GM12864 (cell line): Measurements from ENCODE around the gene SLC39A13.

Experiments used
- DNase-seq: peaks from one replicate; pipeline ENCODE4 v3.0.0-alpha.2; 2011; ENCODE audit warnings: low read depth
- H3K4me3 ChIP-seq: 2 replicates; pipeline ENCODE4 v1.5.1; 2011; ENCODE audit warnings: mild to moderate bottlenecking, low read depth, low read length, control low read depth
- CTCF ChIP-seq: IDR thresholded peaks from 2 replicates; pipeline ENCODE4 v1.5.1; 2011; ENCODE audit warnings: low read depth, mild to moderate bottlenecking, moderate library complexity, low read length, control low read depth, inconsistent platforms; ENCODE audit errors: missing control alignments

SLC39A13 gene

DNA sequence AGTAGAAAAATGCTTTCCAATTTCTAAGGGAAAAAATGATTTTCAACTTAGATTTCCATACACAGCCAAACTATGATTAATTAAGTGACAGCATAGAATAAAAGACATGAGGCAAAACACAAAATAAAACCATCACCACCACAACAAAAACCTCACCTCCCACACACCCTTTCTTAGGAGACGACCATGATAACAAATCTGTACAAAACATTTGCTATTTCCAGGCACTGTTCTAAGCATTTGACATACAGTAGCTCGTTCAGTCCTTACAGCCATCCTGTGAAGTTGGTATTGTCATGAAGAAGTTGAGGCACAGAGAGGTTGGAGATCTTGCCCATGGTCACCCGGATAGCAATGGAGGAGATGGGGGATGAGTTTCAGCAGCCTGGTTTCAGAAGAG, 38.7 kb upstream of the SLC39A13 start:
- no peak overlapping the region for H3K4me3 ChIP-seq
- TF ChIP-seq CTCF, result no peak
- DNase-seq, result no peak

DNA sequence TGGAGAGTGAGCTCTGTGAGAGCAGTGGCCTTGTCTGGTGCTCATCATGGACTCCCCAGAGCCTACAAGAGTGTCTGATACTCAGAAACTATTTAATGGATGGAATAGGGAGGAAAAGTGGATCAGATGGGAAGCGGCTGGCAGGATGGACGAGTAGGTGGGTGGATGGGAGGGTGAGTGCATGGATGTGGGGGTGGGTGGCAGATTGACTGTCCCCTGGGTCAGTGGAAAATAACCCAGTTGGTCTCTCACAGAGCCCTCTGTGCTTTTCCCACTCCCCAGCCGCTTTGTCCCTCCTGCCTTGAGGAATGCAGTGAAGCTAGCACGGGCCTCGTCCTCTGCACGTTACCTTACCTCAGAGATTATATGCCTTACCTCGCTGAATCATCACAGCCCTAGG, 36.0 kb upstream of the SLC39A13 start:
- no peak for TF ChIP-seq CTCF
- H3K4me3 ChIP-seq, result no peak overlapping the region

DNA sequence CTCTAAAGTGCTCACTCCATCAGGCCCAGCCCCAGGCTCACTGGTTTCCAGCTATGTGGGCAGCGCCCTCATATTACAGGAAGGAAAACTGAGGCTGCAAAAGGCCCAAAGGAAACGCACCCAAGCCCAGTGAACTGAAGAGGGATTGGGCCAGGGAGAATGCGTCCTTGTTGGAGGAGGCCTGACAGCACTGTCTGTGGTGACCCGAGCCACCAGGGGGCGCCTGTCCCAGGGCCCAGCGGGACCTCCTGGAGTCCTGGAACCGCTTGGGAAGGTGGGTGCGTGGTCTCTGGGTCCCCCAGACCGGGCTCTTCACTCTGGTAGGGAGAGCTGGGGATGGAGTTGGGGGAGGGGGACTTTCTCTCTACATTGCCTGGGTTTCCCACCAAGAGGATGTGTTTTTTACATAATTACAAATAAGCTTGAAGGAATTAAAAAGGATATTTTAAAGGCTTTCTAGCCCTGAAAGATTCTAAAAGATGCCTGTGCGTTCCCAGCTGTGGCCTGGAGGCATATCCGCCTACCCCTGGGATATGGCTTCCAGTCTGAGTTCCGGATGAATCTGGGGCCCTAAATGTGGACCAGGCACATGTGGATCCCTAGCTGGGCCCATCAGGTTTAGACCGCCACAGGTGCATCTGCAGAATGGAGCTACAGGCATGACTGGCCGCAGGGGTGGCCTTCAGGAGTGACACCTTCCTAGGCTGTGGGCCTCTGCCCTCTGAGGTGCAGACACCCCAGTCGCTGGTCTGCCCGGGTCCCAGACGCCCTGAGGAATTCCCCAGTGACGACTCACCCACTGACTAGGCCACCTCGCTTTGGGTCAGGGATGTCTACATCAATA, 34.3 kb upstream of the SLC39A13 start:
- DNase-seq, result no peak
- TF ChIP-seq CTCF, result peak; percentile 96
- no peak overlapping the region for H3K4me3 ChIP-seq

More for the DNA sequence above, 36.0 kb upstream of the SLC39A13 start:
- no peak for DNase-seq

DNA sequence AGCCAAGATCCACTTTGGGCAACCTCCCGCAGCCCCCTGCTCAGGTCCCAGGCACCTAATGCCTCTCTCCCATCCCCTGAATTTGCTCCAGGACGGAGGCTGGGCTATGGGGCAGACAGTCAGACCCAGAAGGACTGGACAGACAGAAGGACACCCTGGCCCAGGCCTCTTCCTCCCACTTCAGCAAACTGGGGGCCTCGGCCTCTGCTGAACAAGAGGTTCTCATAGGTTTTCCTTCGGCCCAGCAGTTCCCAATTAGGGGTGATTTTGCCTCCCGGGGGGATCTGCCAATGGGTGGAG, 33.7 kb upstream of the SLC39A13 start:
- no peak for TF ChIP-seq CTCF
- no peak for DNase-seq
- H3K4me3 ChIP-seq, result no peak overlapping the region

DNA sequence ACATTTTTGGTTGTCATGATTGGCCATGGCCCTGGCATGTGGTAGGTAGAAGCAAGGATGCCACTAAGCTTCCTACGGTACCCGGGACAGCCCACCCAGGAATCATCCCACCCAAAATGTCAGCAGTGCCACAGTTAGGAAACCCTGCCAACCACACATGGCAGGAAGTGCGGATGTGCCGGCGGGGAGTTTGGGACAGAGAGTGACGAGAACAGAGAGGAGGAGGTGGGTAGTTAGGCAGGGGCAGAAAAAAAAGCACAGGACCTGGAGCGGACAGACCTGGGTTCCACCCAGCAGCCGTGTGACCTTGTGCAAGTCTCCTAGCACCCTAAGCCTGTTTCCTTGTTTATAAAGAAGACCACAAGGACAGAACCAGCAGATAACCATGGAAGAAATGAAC, 33.4 kb upstream of the SLC39A13 start:
- TF ChIP-seq CTCF, result no peak
- H3K4me3 ChIP-seq, result no peak overlapping the region
- no peak for DNase-seq

DNA sequence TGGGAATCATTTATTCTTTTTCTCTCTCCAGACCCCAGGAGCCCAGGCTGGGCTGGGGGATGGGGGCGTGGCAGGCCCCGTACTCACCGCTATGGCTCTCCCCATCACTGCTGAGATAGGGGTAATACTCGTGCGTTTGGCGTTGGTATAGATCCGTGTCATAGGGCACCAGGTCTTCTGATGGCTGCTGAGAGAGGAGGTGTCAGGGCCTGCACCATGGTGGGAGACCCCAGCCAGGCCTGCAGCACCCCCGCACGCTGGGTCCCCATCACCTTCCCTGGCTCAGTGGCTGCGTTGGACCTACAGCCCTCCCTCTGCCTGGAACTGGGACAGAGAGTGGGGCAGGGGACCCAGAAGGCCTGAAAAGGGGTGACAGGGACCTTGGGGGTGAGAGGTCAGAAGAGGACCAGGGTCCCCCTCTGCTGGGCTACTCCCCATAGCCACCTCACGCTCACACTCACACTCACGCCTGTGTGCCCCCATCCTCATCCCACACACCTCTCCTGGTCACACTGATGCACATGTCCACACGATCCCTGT, 32.8 kb upstream of the SLC39A13 start:
- DNase-seq, result no peak
- H3K4me3 ChIP-seq, result no peak overlapping the region
- no peak for TF ChIP-seq CTCF

GRCh38 chr11:47376107-47376524, 32.3 kb upstream of the SLC39A13 start:
- DNase-seq, result no peak
- H3K4me3 ChIP-seq, result peak overlapping the region; percentile 82
- TF ChIP-seq CTCF, result no peak
